Upper lobe of right lung (tissue), 1 donor: ENCODE measurements around the gene ELAC2. TPM values are rescaled to one million over a fixed set of nuclear protein-coding genes. Genes with fewer than 3 reads are reported as not detected.

Experiments
- ATAC-seq: fragments of 200-7000 bp; cut with Tn5 transposase; one replicate; pipeline ENCODE4 v1.9.1; 2020; ENCODE audit warnings: mild to moderate bottlenecking, moderate library complexity
- DNase-seq: peaks from one replicate; pipeline ENCODE4 v3.0.0-alpha.2; 2020
- H3K27ac ChIP-seq: fragments of 200-600 bp; one replicate; pipeline ENCODE4 v1.8.0; 2022
- H3K27me3 ChIP-seq: fragments of 200-600 bp; one replicate; pipeline ENCODE4 v1.8.0; 2022; ENCODE audit warnings: mild to moderate bottlenecking
- H3K36me3 ChIP-seq: fragments of 200-600 bp; one replicate; pipeline ENCODE4 v1.8.0; 2022
- H3K4me1 ChIP-seq: fragments of 200-600 bp; one replicate; pipeline ENCODE4 v1.8.0; 2022
- H3K4me3 ChIP-seq: fragments of 200-600 bp; one replicate; pipeline ENCODE4 v1.8.0; 2022; ENCODE audit warnings: mild to moderate bottlenecking
- H3K9me3 ChIP-seq: fragments of 200-600 bp; one replicate; pipeline ENCODE4 v1.8.0; 2022
- intact Hi-C: fragments of 100-400 bp; cut with DNase I; formaldehyde crosslinking; loops from one replicate; pipeline ENCODE4 v1.11.0; 2022
- total RNA-seq: library from RNA; stranded (reverse); fragmentation: NEBNext Ultra II Directional; extraction: Animal tissue kit (Norgen Biotek cat#: 25700); gene quantifications from one replicate; pipeline ENCODE4 v1.2.1, GENCODE V29; 2021
- TF ChIP-seq, protein P1 (sequence below): fragments of 200-600 bp; IDR thresholded peaks from one replicate; pipeline ENCODE4 v1.8.0; 2022; ENCODE audit warnings: antibody characterized with exemption
- donor health status: DM: no; HTN: yes; CAD: no; lungs with severe emphysema.

ELAC2 gene
- total RNA-seq, 1 donor from 2014 or later, result 35.3 TPM

DNA sequence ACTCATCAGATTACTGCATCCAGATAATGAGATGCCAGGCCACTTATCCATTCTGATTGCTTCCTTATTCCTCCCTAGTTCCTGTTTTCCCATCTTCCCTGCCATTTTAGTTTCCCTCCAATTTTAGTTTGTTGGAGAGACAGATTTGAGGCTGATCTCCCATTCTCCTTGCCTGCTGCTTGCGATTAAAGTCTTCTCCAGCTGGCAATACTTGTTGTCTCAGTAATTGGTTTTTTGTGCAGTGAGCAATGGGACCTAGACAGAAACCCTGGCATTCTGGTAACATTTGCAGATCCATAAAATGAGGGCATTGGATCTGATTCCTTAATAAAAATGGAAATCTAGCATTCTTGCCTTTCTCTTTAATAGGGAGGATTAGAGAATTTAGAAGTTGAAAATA lies 17.6 kb upstream of the ELAC2 start:
- no peak overlapping the region for H3K4me3 ChIP-seq
- intact Hi-C loops, result no loop called here
- peaks cover 3% of the 10 kb centered on the region for H3K4me1 ChIP-seq
- H3K27ac ChIP-seq, result no peak overlapping the region
- no peaks in the 10 kb centered on the region for H3K9me3 ChIP-seq
- ATAC-seq (no peak), DNase-seq (no peak)
- TF ChIP-seq, protein P1, sequence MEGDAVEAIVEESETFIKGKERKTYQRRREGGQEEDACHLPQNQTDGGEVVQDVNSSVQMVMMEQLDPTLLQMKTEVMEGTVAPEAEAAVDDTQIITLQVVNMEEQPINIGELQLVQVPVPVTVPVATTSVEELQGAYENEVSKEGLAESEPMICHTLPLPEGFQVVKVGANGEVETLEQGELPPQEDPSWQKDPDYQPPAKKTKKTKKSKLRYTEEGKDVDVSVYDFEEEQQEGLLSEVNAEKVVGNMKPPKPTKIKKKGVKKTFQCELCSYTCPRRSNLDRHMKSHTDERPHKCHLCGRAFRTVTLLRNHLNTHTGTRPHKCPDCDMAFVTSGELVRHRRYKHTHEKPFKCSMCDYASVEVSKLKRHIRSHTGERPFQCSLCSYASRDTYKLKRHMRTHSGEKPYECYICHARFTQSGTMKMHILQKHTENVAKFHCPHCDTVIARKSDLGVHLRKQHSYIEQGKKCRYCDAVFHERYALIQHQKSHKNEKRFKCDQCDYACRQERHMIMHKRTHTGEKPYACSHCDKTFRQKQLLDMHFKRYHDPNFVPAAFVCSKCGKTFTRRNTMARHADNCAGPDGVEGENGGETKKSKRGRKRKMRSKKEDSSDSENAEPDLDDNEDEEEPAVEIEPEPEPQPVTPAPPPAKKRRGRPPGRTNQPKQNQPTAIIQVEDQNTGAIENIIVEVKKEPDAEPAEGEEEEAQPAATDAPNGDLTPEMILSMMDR, result no peak
- no peaks in the 10 kb centered on the region for H3K27me3 ChIP-seq
- H3K36me3 ChIP-seq, result no peaks in the 10 kb centered on the region

DNA sequence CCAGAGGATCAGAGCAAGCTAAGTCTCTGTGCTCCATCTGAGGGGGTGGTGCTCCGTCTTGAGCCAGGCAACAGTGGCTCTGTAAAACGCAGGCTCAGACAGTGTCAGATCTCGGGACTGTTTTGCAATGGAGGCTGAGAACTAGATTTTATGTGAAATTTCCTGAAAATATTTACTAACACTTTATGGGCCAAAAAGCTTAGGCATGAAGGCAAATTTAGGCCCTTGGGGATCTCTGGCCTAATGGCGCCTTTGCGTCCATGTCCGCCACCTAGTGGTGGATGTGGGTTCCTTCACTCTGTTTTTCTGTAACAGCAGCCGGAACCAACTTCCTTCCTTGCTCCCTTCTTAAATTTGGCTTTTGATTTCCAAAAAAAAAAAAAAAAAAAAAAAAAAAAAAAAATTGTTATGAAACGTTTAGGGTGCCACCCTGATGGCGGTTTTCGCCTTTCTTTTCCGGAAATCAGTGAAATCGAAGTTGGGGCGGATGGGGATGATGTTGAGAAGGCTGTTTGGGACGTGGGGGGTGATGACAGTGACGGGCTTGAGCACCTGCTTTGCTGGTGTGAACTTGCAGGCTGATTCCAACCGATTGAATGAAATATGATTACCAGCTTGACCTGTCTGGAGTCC lies 14.0 kb upstream of the ELAC2 start:
- ATAC-seq (peak; percentile 83), DNase-seq (no peak)
- intact Hi-C loops, result no loop called here
- Histone ChIP-seq H3K9me3 (no peaks in the 10 kb centered on the region), H3K27me3 (no peaks in the 10 kb centered on the region), H3K4me3 (no peak overlapping the region), H3K36me3 (no peaks in the 10 kb centered on the region), H3K27ac (no peak overlapping the region), H3K4me1 (peaks cover 3% of the 10 kb centered on the region)
- TF ChIP-seq, protein P1, result peak; percentile 85

DNA sequence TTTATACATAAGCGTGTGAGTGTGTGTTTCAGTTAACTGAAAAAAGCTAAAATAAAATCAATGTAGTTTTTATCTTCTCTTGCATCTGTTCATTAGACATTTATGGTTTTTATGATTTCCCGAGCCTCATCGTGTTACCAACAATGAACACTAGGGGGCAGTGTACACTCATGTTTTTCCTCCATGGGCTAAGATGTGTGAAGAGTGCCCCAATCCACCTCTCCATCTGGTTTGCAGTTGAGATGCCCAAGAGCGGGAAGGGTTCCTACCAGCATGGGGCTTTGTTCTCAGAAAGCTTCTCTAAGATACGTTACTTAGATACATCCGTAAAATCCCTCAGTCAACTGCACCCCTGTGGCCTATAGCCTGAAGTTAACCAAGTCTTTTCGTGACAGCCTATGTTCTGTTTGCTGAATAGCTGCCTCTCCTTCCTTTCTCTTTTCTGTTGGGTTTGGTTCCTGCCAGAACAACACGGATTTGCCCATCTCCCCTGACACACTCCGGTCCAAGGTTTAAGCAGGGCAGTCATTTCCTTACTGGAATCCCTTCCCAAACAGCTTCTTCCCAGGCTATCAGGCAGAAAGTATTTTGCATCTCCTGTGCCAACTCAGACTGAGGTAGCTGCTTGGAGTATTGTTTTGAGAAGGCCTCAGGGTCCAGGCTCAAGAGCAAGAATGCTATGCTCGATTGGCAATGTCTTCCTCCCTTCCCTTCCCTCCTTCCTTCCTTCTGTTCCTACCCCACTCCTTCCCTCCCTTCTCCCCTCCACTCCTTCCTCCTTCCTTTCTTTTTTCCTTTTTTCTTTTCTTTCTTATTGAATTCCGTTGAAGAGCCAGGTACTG lies 12.9 kb upstream of the ELAC2 start:
- DNase-seq, result no peak
- TF ChIP-seq, protein P1, result peak; percentile 87
- Histone ChIP-seq H3K27me3 (no peaks in the 10 kb centered on the region), H3K4me1 (peaks cover 3% of the 10 kb centered on the region), H3K4me3 (no peak overlapping the region), H3K27ac (no peak overlapping the region), H3K9me3 (no peaks in the 10 kb centered on the region), H3K36me3 (no peaks in the 10 kb centered on the region)
- intact Hi-C loops, result no loop called here
- ATAC-seq, result peak; percentile 78

DNA sequence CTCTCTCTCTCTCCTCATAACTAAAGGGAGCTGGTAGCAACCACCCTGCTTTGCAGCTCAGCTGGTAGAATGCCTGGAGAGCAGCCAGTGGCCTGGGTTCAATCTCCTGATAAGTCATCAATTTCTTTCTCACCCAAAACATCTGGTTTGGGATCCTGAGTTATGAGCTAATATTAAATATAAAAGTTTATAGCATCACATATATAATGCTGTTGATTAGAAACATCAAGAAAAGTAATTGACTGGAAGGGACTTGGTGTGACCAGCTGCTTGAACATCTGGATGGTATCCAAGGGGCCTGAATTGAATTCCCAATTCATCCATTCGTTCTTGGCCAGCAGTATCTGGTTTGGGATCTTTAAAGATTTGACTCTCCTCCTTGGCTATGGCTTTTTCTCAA lies 12.2 kb upstream of the ELAC2 start:
- H3K36me3 ChIP-seq, result no peaks in the 10 kb centered on the region
- H3K4me3 ChIP-seq, result no peak overlapping the region
- ATAC-seq (no peak), DNase-seq (no peak)
- TF ChIP-seq, protein P1, result no peak
- intact Hi-C loops, result no loop called here
- H3K4me1 ChIP-seq, result peaks cover 3% of the 10 kb centered on the region
- no peak overlapping the region for H3K27ac ChIP-seq
- H3K9me3 ChIP-seq, result no peaks in the 10 kb centered on the region
- no peaks in the 10 kb centered on the region for H3K27me3 ChIP-seq

DNA sequence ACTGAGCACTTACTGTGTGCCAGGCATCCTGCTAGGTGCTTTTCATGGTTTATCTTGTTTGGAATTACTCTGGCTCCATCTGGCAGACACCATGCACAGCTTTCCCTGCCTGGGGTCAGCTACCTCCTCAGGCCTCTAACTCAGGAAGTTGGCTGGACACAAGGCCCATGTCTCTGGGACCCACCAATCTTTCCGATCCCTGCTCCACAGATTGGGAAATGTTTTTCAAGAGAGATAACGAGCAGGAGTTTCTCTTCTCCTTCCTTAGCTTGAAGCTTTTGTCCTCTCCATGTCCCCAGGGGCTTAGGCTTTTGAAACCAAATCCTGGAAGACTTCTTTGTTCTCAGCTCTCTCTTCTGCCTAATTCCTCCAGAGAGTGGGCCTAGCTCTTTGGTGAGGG lies 11.5 kb upstream of the ELAC2 start:
- Histone ChIP-seq H3K27ac (no peak overlapping the region), H3K4me3 (no peak overlapping the region), H3K36me3 (no peaks in the 10 kb centered on the region), H3K4me1 (peaks cover 7% of the 10 kb centered on the region), H3K9me3 (no peaks in the 10 kb centered on the region), H3K27me3 (no peaks in the 10 kb centered on the region)
- intact Hi-C loops, result no loop called here
- ATAC-seq, result no peak
- no peak for DNase-seq
- TF ChIP-seq, protein P1, result no peak
